Ovary (tissue), 9 donors: Measurements from ENCODE around the gene NFU1. TPM values are rescaled to one million over a fixed set of nuclear protein-coding genes. Genes with fewer than 3 reads are reported as not detected.

Source experiments
- DNase-seq, 5 donors: peaks; one replicate each; pipeline ENCODE4 v3.0.0-alpha.2; 2019 to 2020
- H3K27ac ChIP-seq, 2 donors: fragments of 200-600 bp; one replicate each; pipeline versions ENCODE4 v1.5.1 to v1.8.0; 2019 to 2022
- H3K27me3 ChIP-seq: fragments of 200-600 bp; one replicate; pipeline ENCODE4 v1.8.0; 2022
- H3K36me3 ChIP-seq: fragments of 200-600 bp; sonication (generic); one replicate; pipeline ENCODE4 v1.5.1; 2019
- H3K4me1 ChIP-seq: one replicate; pipeline ENCODE4 v1.8.1; 2013; ENCODE audit warnings: mild to moderate bottlenecking, moderate library complexity; ENCODE audit not compliant: insufficient read depth
- H3K4me3 ChIP-seq: fragments of 200-600 bp; sonication (generic); one replicate; pipeline ENCODE4 v1.5.1; 2017
- H3K9me3 ChIP-seq, 2 donors: fragments of 200-600 bp in 1 of 2; sonication (generic) in 1 of 2; one replicate each; pipeline versions ENCODE4 v1.5.1 to v1.8.1; 2013 to 2019; ENCODE audit warnings: mild to moderate bottlenecking in 1 of 2, moderate library complexity in 1 of 2
- CTCF ChIP-seq, 3 donors: fragments of 450-650 bp in 2 of 3; fragments of 200-600 bp in 1 of 3; IDR thresholded peaks; one replicate each; pipeline versions ENCODE4 v1.5.1 to v1.8.0; 2016 to 2022; ENCODE audit warnings: antibody characterized with exemption in 3 of 3, mild to moderate bottlenecking in 1 of 3
- EP300 ChIP-seq: sonication (generic); formaldehyde crosslinking; IDR thresholded peaks from one replicate; pipeline ENCODE4 v1.6.1; 2017; ENCODE audit warnings: antibody characterized with exemption
- POLR2A ChIP-seq: fragments of 450-650 bp; IDR thresholded peaks from one replicate; pipeline ENCODE4 v1.6.1; 2017; ENCODE audit warnings: antibody characterized with exemption, mild to moderate bottlenecking, moderate library complexity
- WGBS, 3 donors: extraction: QIAGEN DNeasy Blood & Tissue Kit in 1 of 3; methylation state at CpG; one replicate each; pipeline versions ENCODE4 v1.1.5 to v1.1.7; 2013 to 2017; 5-methylcytosine and 5-hydroxymethylcytosine counted together
- intact Hi-C, 4 donors: fragments of 100-400 bp; cut with DNase I; formaldehyde crosslinking; loops; one replicate each; pipeline versions ENCODE4 v1.11.0 to v1.15.1; 2022 to 2023
- polyA plus RNA-seq, 2 donors: library from polyadenylated mRNA; stranded (reverse); fragments of 200-250 nt in 1 of 2; fragments of 350-450 nt in 1 of 2; fragmentation: Illumina TruSeq in 1 of 2; extraction: RNeasy Lipid Tissue Mini Kit (QIAGEN cat#74804) in 1 of 2; gene quantifications; one replicate each; pipeline ENCODE4 v1.2.3, GENCODE V29; 2013 to 2014
- total RNA-seq, 7 donors: library from RNA; depleted of rRNA in 2 of 7; stranded (reverse); fragments of >200 nt in 2 of 7; fragmentation: NEBNext Ultra II Directional in 3 of 7; extraction: Animal tissue kit (Norgen Biotek cat#: 25700) in 3 of 7; gene quantifications; one replicate each; pipeline versions ENCODE4 v1.1.0 to v1.2.4, GENCODE V29; 2016 to 2023
- donor health status: DM: no; HTN: no; CAD: no; lungs with moderate emphysema.
- donor health status: DM: no; HTN: no; CAD: no.
- donor health status: Bipolar disorder and iron deficiency.
- donor health status: DM: yes; HTN: yes; CAD: no.
- donor health status: DM: no; HTN: no; CAD: no.
- donor health status: DM: yes; HTN: yes; CAD: no.

Gene NFU1
- total and polyA plus RNA-seq, 9 donors, result 39.0 to 59.5 (median 48.1) TPM

- TF ChIP-seq POLR2A, result no peak
- Histone ChIP-seq H3K36me3 (no peaks in the 10 kb centered on the region), H3K27ac (no peak overlapping the region), H3K4me3 (no peak overlapping the region), H3K9me3 (no peaks in the 10 kb centered on the region), H3K4me1 (no peaks in the 10 kb centered on the region), H3K27me3 (no peaks in the 10 kb centered on the region)
- DNase-seq, result no peak
- intact Hi-C loops, result no loop called here
Observed at GRCh38 chr2:69456950-69457445, 19.8 kb upstream of the NFU1 start.

GRCh38 chr2:69456154-69456553 lies 18.9 kb upstream of the NFU1 start:
- no peaks in the 10 kb centered on the region for H3K36me3 ChIP-seq
- TF ChIP-seq EP300 (no peak), CTCF (IDR thresholded peaks at IDR 0.05) (no peak), POLR2A (no peak)
- no peak for DNase-seq
- H3K9me3 ChIP-seq, result no peaks in the 10 kb centered on the region
- H3K4me3 ChIP-seq, result no peak overlapping the region
- no peaks in the 10 kb centered on the region for H3K4me1 ChIP-seq
- 93 to 97% (median 96%) methylated on average over 7 of the region's 7 CpGs for WGBS, 3 donors
- intact Hi-C loops, result no loop called here
- H3K27ac ChIP-seq, result no peak overlapping the region
- H3K27me3 ChIP-seq, result no peaks in the 10 kb centered on the region

- no peak for DNase-seq
- Histone ChIP-seq H3K36me3 (no peaks in the 10 kb centered on the region), H3K27ac (no peak overlapping the region), H3K4me1 (no peaks in the 10 kb centered on the region), H3K4me3 (no peak overlapping the region), H3K27me3 (no peaks in the 10 kb centered on the region), H3K9me3 (no peaks in the 10 kb centered on the region)
- intact Hi-C loops, result no loop called here
- TF ChIP-seq POLR2A (no peak), EP300 (no peak), CTCF (IDR thresholded peaks at IDR 0.05) (no peak)
- WGBS, 3 donors, result 85 to 92% (median 85%) methylated on average over 2 of the region's 2 CpGs
Observed at GRCh38 chr2:69454976-69455375, 17.7 kb upstream of the NFU1 start.

GRCh38 chr2:69453475-69454129 lies 16.4 kb upstream of the NFU1 start:
- Histone ChIP-seq H3K4me3 (no peak overlapping the region), H3K27me3 (no peaks in the 10 kb centered on the region), H3K27ac (no peak overlapping the region), H3K36me3 (no peaks in the 10 kb centered on the region), H3K9me3 (no peaks in the 10 kb centered on the region), H3K4me1 (no peaks in the 10 kb centered on the region)
- intact Hi-C loops, result no loop called here
- 76 to 80% (median 80%) methylated on average over 4 of the region's 4 CpGs for WGBS, 3 donors
- no peak for DNase-seq
- no peak for TF ChIP-seq POLR2A
- no peak for TF ChIP-seq EP300
- TF ChIP-seq CTCF (IDR thresholded peaks at IDR 0.05), result no peak

GRCh38 chr2:69452687-69453086 lies 15.5 kb upstream of the NFU1 start:
- H3K4me3 ChIP-seq, result no peak overlapping the region
- H3K4me1 ChIP-seq, result no peaks in the 10 kb centered on the region
- no peaks in the 10 kb centered on the region for H3K9me3 ChIP-seq
- 90 to 95% (median 95%) methylated on average over 3 of the region's 3 CpGs for WGBS, 3 donors
- no peaks in the 10 kb centered on the region for H3K27me3 ChIP-seq
- no peak overlapping the region for H3K27ac ChIP-seq
- TF ChIP-seq CTCF (IDR thresholded peaks at IDR 0.05), result no peak
- TF ChIP-seq POLR2A, result no peak
- TF ChIP-seq EP300, result no peak
- no peak for DNase-seq
- H3K36me3 ChIP-seq, result no peaks in the 10 kb centered on the region
- intact Hi-C loops, result no loop called here
